Measurements from ENCODE around the gene SIN3A.
A peak's percentile ranks its signal among the peaks of the same experiment; 100 is the strongest.
"Not testable (repeated sequence)": the region's sequence is repeated elsewhere in the genome, so short reads cannot be mapped to it uniquely, and the experiment has no call there.

Gene SIN3A

DNA sequence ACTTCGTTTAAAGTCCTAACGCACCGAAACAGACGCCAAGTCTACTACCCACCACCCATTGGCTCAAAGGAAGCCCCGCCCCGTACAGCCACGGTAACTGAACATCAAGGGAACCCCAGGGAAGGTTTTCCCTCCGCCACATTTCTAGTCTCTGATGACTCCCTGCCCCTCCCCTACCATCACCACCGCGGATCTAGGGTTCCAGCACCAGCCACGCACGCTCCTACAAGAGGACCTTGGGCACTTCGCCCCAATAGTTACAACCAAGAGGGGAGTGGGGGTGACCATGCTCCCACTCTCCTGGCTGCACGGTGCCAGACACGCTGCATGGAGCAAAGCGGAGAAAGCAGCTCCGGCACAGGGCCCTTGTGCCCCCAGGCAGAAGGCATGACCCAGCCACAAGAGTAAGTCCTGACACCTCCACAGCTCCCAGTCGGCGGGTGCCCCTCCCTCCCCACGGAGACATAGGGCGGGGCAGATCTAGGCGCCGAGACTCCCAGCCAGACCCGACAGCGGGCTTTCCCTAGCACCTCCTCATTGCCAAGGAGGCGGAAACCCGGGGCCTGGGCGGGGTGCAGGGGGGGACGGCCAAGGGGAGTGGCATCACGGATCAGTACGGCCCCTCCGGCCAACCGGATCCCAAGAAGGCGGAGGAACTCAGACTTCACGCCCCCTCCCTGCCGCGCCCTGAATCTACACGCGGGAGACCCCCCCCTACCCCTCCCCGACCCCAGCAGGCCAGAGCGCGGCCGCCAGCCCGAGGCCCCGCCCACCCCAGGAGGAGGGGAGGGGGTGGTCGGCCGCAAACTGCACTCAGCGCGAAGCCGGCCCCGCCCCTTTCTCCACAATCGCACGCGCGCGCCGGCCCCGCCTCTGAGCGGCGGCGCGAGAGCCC is 936 bp downstream of the SIN3A start:
- DNase-seq: peak; percentile 50 to 99 (median 91)

DNA sequence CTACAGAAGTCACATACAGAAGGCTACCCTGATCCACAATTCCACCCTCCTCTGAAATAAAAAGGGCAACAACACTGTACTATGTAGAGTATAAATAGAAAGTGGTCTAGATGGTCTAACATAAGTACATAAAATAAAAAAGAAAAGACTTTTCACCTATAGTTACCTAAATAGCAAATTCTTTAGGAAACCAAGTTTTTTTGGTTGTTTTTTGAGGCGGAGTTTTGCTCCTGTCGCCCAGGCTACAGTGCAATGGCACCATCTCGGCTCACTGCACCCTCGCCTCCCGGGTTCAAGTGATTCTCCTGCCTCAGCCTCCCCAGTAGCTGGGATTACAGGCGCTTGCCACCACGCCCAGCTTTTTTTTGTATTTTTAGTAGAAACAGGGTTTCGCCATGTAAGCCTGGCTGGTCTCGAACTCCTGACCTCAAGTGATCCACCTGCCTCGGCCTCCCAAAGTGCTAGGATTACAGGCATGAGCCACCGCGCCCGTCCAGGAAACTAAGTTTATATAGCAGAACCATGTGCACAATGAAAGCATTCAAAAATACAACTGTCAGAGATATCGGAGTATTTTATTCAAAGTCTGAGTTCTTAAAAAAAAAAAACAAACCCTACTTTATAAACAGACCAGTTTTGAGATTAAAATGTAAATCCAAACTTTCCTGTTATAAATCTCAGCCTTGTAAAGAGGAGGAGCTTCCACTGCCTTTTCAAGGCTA is 1.7 kb downstream of the SIN3A start:
- DNase-seq: no peak

DNA sequence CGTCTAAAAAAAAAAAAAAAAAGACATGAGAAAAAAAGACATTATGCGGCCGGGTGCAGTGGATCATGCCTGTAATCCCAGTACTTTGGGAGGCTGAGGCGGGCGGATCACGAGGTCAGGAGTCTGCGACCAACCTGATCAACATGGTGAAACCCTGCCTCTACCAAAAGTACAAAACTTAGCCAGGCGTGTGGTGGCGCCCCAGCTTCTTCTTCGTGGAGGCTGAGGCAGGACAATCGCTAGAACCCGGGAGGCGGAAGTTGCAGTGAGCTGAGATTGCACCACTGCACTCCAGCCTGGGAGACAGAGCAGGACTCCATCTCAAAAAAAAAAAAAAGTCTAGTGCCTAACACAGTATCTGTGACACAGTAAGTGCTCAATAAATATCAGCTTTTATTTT is 3.3 kb downstream of the SIN3A start:
- DNase-seq: peak in 1 of 51 donors; percentile 8

DNA sequence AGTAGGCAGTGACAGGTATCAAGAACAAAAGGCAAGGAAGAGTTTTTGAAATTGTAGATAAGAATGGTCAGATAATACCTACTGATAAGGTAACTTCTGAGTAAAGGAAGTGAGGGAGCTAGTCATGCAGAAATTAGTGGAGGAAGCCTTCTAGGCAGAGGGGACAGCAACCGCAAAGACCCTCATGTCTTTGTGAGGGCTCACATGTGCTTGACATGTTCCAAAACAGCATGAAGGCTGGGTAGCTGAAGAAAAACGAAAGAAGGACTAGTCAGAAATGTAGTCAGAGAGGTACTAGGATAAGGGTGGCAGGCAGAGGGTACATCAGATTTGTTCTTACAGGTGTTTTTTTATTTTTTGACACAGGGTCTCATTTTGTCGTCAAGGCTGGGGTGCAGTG is 5.3 kb downstream of the SIN3A start:
- DNase-seq: no peak

DNA sequence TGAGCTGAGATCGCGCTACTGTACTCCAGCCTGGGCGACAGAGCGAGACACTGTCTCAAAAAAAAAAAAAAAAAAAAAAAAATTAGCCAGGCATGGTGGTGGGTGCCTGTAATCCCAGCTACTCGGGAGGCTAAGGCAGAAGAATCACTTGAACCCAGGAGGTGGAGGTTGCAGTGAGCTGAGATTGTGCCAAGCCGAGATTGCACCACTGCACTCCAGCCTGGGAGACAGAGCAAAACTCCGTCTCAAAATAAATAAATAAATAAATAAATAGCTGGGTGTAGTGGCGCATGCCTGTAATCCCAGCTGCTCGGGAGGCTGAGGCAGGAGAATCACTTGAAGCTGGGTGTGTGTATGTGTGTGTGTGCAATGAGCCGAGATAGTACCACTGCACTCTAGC is 6.2 kb downstream of the SIN3A start:
- DNase-seq: not testable (repeated sequence)

DNA sequence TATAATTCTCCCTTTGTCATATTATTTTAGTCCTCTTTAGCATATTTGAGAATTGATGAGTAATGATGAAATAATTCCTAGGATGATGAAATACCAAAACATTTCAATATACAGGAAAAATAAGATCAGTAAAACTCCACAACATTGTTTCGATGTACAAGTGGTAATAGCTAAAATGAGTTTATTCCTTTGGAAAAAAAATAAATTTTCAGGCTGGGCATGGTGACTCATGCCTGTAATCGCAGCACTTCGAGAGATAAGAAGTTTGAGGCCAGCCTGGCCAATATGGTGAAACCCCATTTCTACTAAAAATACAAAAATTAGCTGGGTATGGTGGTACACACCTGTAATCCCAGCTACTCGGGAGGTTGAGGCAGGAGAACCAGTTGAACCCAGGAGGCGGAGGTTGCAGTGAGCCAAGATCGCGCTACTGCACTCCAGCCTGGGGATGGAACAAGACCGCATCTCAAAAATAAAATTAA is 7.5 kb downstream of the SIN3A start:
- not testable (repeated sequence) for DNase-seq

DNA sequence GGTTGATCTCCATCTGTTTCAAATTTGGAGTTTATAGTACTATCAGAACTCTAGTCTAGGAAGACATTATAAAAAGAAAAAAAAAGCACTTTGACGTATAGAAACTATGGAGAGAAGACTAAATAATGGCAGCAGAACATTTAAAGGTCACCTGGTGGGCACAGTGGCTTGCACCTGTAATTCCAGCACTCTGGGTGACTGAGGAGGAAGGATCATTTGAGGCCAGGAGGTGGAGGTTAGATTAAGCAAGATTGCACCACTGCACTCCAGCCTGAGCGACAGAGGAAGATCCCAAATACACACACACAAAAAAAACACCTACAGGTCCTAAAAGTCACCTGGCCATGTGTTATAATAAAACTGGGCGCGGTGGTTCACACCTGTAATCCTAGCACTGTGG is 13.8 kb downstream of the SIN3A start:
- DNase-seq: no peak

DNA sequence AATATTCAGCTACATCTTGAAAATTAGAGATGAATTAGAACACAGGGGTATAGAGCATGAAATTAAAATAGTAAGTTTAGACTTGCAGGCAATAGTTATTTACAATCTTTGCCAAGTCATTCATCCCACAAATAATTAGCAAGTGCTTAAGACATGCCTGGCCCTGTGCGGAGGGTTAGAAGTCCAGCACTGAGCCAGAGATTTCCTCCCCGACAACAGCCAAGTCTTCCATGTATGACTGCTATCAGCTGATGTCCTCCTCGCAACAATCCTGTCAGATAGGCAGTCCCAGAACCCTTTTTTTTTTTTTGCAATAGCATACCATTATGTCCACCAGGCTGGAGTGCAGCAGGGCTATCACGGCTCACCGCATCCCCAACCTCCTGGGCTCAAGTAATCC is 14.6 kb downstream of the SIN3A start:
- DNase-seq: no peak

DNA sequence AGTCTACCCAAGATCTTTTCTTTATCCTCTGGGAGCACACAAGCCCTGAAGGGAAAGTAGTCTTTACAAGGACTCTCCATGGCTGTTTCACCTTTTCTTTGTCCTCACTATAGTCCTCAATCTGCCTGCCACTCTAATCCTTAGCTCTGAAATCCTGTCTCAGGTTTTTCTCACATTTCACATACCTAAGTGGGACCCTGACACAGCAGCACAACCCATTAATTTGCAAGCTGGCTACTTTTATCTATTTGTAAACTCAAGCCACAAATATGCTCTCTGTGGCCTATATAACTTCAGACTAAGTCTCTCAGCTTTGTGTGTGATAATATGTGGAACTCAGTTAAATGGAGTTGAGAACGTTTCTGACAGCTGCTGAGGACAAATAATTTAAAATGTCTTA is 19.8 kb downstream of the SIN3A start:
- no peak for DNase-seq

DNA sequence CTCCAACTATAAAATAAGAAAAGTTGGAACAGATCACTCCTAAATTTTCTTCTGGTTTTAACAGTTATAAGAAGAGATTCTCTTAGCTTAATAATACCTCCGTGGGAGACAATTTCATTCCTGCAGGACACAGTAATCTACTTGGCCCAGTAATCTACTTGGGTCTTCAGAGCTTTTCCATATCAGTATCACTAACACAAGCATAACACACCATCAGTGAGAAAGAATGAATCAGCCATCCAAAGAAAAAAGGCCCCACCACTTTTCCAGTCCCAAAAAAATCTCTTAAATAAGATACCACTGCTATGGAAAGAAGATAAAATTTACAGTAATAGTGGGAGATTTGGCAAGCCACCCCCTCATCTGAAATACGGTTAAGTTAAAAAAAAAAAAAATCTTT is 20.2 kb downstream of the SIN3A start:
- no peak for DNase-seq

DNA sequence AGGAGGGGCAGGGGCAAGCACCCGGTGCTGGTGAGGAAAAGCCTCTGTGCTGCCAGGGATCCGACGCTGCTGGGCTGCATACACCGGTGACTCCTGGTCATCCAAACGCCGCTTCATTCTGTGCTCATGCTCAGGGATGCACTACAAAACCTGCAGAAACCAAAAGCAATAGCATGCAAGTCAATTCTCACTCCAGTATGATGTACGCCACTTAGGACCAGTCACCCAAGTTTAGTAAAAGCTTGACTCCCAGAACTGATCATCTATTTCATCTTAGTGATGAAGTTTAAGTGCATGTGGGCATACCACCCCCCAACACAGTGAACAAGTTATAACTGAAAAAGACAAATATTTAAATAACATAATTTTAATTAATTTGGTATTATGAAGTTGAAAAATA is 21.2 kb downstream of the SIN3A start:
- no peak for DNase-seq

DNA sequence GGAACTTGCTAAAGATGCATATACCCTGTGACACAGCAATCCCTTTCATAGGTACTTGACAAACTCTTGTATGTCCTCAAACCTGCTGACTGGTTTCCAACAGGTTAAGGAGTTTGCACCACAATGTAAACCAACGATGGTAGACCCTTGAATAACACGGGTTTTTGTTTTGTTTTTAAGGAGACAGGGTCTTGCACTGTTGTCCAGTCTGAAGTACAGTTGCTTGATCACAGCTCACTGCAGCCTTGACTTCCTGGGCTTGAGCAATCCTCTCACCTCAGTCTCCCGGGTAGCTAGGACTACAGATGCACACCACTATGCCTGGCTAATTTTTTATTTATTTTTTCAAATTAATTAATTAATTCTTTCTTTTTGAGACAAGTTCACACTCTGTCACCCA is 23.3 kb downstream of the SIN3A start:
- no peak for DNase-seq

DNA sequence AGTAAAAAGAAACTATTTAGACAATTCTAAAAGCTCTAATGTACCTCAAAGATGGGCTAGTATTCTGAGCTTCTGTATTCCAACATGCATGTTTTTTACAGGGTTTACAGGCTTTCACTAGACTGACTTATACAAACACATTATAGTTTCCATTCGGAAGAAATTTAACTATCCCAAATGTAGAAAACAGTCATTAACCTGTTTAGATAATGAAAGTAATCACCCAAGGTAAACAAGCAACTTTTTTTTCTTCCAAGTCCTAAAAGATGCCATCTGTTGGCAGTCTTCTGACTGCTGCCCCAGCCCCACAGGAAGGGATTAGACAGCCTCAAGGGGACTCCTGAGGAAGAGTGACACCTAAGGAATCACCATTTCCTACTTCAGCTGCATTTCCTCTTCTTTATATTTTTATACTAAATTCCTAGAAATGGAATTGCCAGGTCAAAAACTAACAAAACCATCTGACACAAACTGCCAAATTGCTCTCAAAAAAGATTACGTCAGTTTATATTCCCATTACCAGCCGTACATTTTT is 25.5 kb downstream of the SIN3A start:
- DNase-seq: no peak

DNA sequence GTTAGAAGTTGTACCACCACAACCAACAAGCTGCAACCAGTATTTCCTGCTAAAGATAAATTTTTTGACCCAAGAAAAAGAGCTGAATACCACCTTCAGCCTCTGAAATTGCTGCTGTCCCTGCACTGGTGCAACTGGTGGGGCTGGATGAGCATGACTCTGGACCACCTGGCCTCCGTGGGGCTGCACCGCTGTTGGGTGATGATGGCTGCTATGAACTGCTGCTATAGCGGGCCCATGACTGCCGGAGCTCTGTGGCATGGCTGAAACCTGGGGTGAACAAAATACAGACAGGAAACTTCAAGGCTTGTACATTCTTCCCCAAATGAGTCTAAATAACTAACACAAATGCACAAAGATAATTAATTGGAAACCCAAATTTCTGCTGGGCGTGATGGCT is 28.9 kb downstream of the SIN3A start:
- no peak for DNase-seq

DNA sequence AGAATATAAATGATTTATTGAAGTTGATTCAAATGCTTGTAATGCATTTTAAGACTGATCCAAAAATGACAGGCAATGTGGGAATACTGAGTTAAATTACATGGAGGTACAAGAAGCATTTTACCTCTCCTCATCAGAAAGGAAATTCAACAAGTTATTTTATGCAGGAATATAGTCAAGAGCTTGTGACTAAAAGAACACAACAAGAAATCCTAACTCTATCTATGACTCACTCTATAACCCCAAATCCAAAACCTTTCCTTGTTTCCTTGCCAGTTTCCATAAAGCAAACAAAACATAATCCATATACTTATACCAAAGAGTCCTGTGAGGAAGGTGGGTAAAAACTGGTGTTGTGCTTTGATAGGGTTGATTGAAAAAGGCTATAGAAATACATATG is 30.8 kb downstream of the SIN3A start:
- DNase-seq: no peak

DNA sequence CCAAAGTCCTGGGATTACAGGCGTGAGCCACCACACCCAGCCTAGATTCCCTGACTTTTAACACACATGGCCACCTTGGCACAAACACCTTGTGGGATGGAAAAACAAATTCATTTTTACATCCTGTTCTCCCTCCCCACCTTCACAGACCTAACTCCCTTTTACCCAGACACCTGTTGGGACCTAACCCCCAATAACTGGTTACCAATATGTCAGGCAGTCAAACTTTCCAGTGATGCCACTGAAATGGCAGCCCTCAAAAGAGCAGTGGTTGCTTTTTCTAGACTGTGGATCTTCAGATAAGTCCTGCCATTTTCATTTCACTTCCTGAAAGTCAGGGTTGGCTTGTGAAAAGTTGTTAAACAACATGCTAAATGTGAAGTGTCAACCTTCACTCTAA is 34.9 kb downstream of the SIN3A start:
- no peak for DNase-seq

DNA sequence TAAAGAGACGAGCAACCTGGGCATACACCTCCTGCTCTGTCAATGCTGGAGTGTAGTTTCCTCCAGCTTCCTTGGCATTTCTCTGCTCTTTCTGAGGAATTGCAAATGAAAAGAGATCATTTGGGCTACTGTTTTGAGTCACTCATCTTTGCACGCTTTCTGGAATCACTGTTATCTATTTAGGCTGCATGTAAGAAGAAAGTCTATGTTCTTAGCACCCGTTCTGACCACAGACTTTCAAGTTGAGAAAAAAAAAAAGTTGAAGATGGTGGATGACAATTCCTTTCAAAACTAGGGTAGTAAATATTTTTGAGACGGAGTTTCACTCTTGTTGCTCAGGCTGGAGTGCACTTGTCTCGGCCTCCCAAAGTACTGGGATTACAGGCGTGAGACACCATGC is 41.3 kb downstream of the SIN3A start:
- DNase-seq: no peak

DNA sequence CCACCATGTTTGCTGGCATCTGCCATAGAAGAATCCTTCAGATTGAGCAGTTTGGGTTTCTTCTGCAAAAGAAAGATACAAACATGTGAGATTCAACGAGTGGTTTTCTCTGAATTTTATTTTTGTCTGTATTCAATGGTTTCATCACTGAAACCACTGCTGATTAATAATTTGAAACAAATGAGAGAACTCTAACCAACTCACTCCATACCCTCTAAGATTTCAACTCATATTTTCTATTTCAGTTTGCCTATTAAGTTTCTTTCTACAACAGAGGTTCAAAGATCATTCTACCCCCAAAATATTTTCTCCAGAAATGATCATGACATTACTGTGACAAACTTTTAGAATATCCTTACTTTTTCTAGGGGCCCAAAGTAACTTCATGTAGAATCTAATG is 44.4 kb downstream of the SIN3A start:
- DNase-seq: no peak

DNA sequence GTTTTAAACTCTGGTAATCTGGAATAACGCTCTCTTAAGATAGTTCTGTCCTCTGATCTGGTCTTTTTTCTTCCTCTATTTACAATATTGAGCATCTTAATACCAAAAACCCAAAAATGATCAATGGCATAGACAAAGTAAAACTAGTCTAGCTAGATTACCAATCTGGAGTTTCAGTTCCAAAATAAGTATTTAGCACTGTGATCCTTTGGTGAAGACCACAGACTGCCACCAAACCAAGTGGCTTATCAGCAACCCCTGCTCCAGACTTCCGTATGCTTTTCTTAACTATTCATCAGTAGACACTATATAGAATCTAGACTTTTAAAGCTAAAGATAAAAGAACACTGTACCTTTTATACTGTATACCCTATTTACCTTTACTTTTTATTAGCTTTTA is 47.6 kb downstream of the SIN3A start:
- no peak for DNase-seq

DNA sequence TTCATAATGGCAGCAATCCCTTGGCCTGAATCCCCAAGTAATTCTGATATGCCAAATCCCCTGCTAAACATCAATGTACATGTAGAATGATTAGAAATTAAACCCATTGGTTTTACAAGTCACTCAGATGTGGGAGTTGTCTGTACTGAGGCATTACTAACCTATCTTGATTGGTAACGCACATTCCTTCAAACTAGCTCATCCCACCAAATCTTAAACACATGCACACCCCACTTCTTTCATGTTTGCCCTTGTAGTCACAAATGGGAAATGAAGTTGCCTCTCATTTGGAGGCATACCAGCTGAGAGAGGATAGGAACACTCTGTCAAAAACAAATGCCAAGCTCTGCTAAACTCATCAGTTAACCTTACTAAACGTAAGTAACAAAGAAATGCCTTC is 54.0 kb downstream of the SIN3A start:
- DNase-seq: no peak

DNA sequence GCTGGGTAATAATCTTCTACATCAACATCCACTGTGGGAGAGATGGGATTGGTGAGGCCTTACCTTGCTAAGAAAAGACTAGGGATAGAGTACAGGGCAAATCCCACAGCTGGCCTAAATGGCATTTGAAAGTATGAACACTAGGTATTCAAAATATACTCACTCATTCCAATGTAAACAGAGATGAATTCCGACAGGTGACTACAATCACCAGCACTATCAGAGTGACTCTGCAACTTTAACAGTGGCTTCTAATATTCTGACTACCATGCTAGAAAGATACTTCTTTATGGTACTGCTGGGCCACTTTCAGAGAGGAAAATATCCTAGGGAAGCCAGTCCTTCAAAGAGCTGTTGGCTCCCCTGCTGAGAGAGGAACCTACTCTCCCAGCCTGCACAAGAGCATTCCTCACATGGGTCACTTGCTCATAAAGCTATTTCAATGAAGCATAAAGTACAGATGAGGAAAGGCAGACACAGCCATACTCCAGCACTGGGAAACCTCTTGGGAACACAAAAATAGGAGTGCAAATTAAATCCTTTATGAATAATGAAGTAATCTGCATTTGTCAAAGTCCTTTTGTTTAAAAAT is 61.6 kb downstream of the SIN3A start:
- no peak for DNase-seq

DNA sequence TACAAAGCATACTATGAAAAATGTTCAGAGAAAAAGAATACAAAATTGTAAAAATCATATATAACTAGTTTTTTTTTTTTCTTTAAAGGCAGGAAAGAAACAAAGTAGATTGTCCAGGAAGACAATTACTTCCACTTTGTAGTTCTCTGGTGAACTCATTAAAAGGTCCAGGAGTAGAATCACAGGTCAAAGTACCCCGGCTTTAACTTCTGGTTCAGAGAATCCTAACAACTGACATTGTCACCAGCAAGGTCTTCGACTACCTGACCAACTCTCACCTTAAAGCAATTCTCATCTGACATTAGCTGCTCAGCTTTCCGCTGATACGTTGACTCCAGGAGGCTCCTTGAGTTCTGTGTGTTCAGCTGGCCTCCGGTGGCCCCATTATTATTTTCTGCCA is 67.5 kb downstream of the SIN3A start:
- DNase-seq: not testable (repeated sequence)
